ENCODE measurements around the gene TMEM258.

DNA sequence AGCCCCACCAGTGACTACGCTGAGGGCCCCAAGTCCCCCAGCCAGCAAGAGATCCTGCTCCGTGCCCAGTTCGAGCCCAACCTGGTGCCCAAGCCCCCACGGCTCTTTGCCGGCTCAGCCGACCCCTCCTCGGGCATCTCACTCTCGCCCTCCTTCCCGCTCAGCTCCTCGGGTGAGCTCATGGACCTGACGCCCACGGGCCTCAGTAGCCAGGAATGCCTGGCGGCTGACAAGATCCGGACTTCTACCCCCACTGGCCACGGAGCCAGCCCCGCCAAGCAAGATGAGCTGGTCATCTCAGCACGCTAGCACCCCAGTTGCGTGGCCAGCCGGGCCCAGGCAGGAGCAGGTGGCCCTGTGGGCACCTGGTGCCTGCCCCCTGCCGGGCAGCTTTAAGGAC lies 48.2 kb downstream of the TMEM258 start:
- TF ChIP-seq, protein P1, sequence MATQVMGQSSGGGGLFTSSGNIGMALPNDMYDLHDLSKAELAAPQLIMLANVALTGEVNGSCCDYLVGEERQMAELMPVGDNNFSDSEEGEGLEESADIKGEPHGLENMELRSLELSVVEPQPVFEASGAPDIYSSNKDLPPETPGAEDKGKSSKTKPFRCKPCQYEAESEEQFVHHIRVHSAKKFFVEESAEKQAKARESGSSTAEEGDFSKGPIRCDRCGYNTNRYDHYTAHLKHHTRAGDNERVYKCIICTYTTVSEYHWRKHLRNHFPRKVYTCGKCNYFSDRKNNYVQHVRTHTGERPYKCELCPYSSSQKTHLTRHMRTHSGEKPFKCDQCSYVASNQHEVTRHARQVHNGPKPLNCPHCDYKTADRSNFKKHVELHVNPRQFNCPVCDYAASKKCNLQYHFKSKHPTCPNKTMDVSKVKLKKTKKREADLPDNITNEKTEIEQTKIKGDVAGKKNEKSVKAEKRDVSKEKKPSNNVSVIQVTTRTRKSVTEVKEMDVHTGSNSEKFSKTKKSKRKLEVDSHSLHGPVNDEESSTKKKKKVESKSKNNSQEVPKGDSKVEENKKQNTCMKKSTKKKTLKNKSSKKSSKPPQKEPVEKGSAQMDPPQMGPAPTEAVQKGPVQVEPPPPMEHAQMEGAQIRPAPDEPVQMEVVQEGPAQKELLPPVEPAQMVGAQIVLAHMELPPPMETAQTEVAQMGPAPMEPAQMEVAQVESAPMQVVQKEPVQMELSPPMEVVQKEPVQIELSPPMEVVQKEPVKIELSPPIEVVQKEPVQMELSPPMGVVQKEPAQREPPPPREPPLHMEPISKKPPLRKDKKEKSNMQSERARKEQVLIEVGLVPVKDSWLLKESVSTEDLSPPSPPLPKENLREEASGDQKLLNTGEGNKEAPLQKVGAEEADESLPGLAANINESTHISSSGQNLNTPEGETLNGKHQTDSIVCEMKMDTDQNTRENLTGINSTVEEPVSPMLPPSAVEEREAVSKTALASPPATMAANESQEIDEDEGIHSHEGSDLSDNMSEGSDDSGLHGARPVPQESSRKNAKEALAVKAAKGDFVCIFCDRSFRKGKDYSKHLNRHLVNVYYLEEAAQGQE (IDR thresholded peaks at IDR 0.05; ENCODE audit: insufficient read depth in 1 of 2, low read depth in 2 of 2, low read length in 2 of 2) = no peak
- no peak for TF ChIP-seq SIN3A (IDR thresholded peaks at IDR 0.05; ENCODE audit: borderline replicate concordance, insufficient read depth, low read length)
- no peak for TF ChIP-seq TAF1 (IDR thresholded peaks at IDR 0.05; ENCODE audit: borderline replicate concordance, insufficient read depth, low read length)

Measured in PFSK-1 (cell line).